HG02610 (cell line): ENCODE measurements around the gene CDKN1A.
"Not testable (repeated sequence)": the region's sequence is repeated elsewhere in the genome, so short reads cannot be mapped to it uniquely, and the experiment has no call there.

Experiments
- ATAC-seq: cut with Tn5 transposase; IDR thresholded peaks from one replicate; pipeline ENCODE4 v1.9.1; 2021; ENCODE audit warnings: mild to moderate bottlenecking, moderate library complexity; ENCODE audit not compliant: unreplicated experiment

CDKN1A gene

DNA sequence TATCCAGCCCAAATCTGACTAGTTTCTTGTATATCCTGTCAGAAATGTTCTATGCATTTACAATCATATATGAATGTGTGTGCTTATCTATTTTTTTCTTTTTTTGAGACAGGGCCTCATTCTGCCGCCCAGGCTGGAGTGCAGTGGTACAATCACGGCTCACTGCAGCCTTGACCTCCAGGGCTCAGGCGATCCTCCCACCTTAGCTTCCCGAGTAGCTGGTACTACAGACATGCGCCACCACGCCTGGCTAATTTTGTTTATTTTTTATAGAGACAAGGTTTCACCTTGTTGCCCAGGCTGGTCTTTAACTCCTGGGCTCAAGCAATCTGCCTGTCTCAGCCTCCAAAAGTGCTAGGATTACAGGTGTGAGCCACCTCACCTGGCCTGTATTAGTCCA is 16.1 kb downstream of the CDKN1A start:
- no peak for ATAC-seq

DNA sequence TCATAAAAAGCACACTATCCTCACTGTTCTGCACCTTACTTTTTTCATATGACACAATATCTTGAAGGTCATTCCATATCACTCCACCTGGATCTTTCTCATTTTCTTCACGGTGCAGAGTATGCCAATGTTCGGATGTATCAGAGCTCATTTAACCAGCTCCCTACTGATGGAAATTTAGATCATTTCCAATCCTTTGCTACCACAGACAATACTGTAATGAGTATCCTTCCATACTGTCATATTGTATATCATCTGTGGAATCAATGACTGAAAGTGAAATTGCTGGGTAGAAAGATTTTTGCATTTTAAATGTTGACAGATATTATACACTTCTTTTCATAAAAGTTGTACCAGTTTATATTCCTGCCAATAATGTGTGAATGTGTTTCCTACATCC is 16.9 kb downstream of the CDKN1A start:
- ATAC-seq: no peak

DNA sequence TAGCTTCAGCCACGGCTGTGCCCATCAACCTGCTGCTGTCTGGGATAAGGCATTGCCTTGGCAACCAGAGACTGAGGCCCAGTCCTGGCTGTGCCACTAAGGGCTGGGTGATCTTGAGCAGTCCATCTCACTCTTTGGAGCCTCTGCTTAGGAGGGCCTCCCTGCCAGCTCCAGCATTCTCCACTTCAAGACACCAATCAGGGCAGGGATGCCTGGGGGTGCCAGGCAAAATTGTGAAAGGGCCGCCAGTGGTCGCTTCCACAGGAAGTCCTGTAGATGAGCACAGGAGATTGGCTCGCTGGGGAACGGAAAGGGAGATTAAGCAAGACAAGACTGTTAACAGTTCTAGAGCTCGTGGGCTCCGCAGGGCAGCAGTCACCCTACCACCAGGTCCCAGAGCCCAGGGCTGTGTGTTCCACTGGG is 19.0 kb downstream of the CDKN1A start, which contains the start of gene RAB44:
Gene RAB44, plus strand, starts transcription at position 346 of the 423 bp plus-strand sequence. CDS start 6,410 bp downstream, outside the sequence.
- no peak for ATAC-seq

GRCh38 chr6:36698196-36698595 is 19.7 kb downstream of the CDKN1A start:
- ATAC-seq: no peak

DNA sequence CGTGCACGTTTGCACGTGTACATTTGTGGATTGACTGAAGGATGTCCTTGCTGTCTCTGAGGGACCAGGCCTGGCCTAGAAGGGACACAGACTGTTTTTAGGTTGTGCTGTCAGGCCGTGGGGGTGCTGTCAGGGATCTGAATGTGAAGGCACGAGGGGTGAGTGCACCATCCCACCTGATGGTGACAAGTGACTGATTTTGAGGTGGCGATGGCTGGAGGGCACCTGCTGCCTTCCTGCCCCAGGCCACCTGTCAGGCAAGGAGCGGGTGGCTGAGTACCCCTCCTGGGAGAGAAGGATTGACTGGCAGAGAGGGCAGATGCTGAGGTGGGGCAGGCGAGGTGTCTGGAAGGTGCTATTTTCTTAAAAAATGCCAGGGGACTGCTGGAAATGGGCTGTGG is 20.4 kb downstream of the CDKN1A start:
- ATAC-seq: no peak

- no peak for ATAC-seq
These were observed 20.8 kb downstream of the CDKN1A start for GRCh38 chr6:36699348-36699747.

- ATAC-seq: no peak
These were observed 21.7 kb downstream of the CDKN1A start for GRCh38 chr6:36700071-36700812.

DNA sequence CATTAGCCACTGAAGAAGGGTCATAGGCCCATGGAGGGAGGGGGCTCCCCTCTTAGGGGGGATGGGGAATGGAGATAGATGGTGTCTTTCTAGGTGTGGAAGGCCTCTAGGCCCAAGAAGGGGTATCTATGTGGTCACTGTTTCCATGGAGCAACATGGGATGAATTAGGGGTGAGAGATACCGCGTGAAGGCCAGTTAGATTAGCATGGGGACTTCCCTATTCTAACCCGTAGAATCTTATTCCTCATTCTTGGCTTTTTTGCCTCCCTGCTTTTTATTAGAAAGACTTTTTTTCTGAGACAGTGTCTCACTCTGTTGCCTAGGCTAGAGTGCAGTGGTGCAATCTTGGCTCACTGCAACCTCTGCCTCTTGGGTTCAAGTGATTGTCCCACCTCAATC is 22.3 kb downstream of the CDKN1A start:
- no peak for ATAC-seq

- no peak for ATAC-seq
These were observed 23.0 kb downstream of the CDKN1A start for GRCh38 chr6:36701401-36701991.

DNA sequence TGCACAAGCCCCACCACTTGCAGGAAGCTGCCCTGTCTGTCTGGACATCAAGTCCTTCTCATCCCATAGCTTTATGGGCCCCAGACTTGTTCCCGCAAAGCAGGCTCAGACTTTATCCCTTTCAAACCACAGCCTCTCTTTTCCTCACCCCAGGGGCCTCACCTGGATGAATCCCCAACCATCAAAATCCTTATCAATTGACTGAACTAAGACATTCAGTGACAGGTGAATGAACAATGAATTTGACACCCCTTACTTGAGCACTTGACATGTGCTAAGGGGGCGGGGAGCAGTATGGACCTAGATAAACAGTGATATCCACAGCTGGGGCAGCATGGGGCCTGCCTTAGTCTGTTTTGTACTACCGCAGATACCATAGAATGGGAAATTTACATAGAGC is 24.1 kb downstream of the CDKN1A start:
- no peak for ATAC-seq

DNA sequence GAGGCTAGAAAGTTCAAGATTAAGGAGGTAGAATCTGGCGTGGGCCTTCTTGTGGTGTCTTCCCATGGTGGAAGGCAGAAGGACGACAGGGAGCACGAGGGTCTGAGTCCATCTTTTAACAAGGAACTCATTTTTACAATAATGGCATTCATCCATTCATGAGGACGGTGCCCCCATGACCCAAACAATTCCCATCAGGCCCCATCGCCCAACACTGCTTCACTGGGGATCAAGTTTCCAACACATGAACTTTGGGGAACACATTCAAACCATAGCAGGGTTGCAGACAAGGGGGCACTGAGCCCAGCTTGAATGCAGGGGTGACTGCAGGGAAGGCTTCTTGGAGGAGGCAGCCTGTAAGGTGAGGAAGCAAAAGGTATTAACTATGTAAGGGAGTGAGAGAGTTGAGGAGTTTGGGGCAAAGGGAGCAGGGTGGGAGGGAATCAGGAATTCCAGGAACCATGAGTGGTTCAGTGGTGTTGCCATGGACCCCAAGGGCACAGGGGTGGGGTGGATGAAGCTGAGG is 24.6 kb downstream of the CDKN1A start:
- no peak for ATAC-seq

GRCh38 chr6:36703982-36704381 is 25.5 kb downstream of the CDKN1A start:
- ATAC-seq: no peak

- not testable (repeated sequence) for ATAC-seq
These were observed 26.6 kb downstream of the CDKN1A start for GRCh38 chr6:36704961-36705577.

GRCh38 chr6:36706339-36706738 is 27.8 kb downstream of the CDKN1A start:
- ATAC-seq: no peak

- no peak for ATAC-seq
These were observed 34.3 kb downstream of the CDKN1A start for GRCh38 chr6:36712816-36713215.

GRCh38 chr6:36713846-36714245 is 35.3 kb downstream of the CDKN1A start:
- no peak for ATAC-seq

DNA sequence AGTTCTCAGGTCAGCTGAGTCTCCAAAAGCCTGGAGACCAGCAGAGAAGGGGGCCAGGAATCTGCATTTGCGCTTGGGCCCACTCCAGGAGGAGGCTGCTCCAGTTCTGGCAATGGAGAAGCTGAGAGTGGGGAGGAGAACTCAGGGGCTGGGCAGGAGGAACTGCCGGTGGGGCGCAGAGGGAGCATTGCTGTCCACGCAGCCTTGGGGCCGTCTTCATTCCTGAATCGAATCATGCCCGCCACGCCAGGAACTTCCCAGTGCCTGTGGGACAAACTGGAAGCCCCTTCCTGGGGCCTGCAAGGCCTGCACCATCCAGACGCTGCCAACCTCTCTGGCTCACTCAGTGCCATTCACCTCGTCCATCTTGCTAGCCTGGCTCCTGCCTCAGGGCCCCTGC is 36.0 kb downstream of the CDKN1A start:
- ATAC-seq: no peak

GRCh38 chr6:36715469-36715868 is 37.0 kb downstream of the CDKN1A start:
- no peak for ATAC-seq

DNA sequence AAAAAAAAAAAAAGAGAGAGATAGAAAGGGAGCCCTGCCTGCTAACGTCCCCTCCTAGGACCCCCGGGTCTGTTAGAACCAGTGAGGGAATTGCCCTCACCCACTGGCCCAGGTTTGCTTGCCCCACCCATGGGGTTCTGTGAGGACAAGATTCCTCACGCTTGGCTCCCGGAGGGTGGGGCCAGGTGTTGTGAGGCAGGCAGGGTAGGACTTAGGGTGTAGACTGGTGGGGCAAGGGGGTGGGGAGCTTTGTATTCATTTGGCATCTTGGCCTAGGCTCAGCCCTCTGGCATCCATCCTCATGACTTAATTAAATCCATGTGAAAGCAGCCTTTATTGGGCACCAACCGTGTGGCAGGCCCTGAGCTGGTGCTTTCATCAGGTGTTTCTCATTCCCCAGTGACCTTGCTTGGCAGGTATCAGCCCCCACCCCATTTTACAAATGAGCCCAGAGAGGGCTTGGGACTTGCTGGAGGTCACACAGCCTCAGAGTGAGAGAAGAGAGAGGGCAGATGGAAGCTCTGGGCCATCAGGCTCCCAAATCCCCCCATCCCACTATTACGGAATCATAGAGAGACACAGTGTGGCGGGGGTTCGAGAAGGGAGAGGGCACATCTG is 38.1 kb downstream of the CDKN1A start:
- ATAC-seq: no peak

GRCh38 chr6:36717231-36717825 is 38.8 kb downstream of the CDKN1A start:
- ATAC-seq: no peak
